ENCODE results near the gene HCFC1R1.

- TF ChIP-seq, protein P1, sequence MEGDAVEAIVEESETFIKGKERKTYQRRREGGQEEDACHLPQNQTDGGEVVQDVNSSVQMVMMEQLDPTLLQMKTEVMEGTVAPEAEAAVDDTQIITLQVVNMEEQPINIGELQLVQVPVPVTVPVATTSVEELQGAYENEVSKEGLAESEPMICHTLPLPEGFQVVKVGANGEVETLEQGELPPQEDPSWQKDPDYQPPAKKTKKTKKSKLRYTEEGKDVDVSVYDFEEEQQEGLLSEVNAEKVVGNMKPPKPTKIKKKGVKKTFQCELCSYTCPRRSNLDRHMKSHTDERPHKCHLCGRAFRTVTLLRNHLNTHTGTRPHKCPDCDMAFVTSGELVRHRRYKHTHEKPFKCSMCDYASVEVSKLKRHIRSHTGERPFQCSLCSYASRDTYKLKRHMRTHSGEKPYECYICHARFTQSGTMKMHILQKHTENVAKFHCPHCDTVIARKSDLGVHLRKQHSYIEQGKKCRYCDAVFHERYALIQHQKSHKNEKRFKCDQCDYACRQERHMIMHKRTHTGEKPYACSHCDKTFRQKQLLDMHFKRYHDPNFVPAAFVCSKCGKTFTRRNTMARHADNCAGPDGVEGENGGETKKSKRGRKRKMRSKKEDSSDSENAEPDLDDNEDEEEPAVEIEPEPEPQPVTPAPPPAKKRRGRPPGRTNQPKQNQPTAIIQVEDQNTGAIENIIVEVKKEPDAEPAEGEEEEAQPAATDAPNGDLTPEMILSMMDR (IDR thresholded peaks at IDR 0.05; ENCODE audit: insufficient read depth, low read depth, low read length): no peak
- TF ChIP-seq EZH2 (IDR thresholded peaks at IDR 0.05; ENCODE audit: insufficient read depth, low read length): no peak
These were observed 4.0 kb downstream of the HCFC1R1 start for GRCh38 chr16:3019594-3020246.
